H9 (cell line): Measurements from ENCODE around the gene GSAP. TPM values are rescaled to one million over a fixed set of nuclear protein-coding genes. Genes with fewer than 3 reads are reported as not detected.

Experiments used
- DNase-seq: peaks from one replicate; pipeline ENCODE4 v3.0.0-alpha.2; 2017
- H2AFZ ChIP-seq: one replicate; pipeline ENCODE4 v1.6.1; 2013; ENCODE audit warnings: mild to moderate bottlenecking, low read length, control low read depth, moderate library complexity
- H2AK5ac ChIP-seq: 2 replicates; pipeline ENCODE4 v1.6.1; 2013; ENCODE audit warnings: low read length, control low read depth, mixed read lengths; ENCODE audit not compliant: insufficient read length
- H2BK120ac ChIP-seq: one replicate; pipeline ENCODE4 v1.6.1; 2013; ENCODE audit warnings: low read depth, mild to moderate bottlenecking, low read length, control low read depth, inconsistent platforms; ENCODE audit not compliant: poor library complexity, severe bottlenecking
- H2BK12ac ChIP-seq: 2 replicates; pipeline ENCODE4 v1.6.1; 2013; ENCODE audit warnings: low read length, control low read depth, mixed read lengths, low read depth; ENCODE audit not compliant: insufficient read length
- H2BK15ac ChIP-seq: 2 replicates; pipeline ENCODE4 v1.6.1; 2013; ENCODE audit warnings: low read depth, low read length, control low read depth
- H2BK20ac ChIP-seq: one replicate; pipeline ENCODE4 v1.6.1; 2013; ENCODE audit warnings: low read depth, mild to moderate bottlenecking, low read length, control low read depth, inconsistent platforms; ENCODE audit not compliant: poor library complexity, severe bottlenecking
- H2BK5ac ChIP-seq: 2 replicates; pipeline ENCODE4 v1.6.1; 2013; ENCODE audit warnings: low read length, control low read depth, mixed read lengths; ENCODE audit not compliant: insufficient read length
- H3K14ac ChIP-seq: 2 replicates; pipeline ENCODE4 v1.6.1; 2013; ENCODE audit warnings: low read length, control low read depth; ENCODE audit not compliant: insufficient read depth
- H3K18ac ChIP-seq: 2 replicates; pipeline ENCODE4 v1.6.1; 2013; ENCODE audit warnings: low read depth, mild to moderate bottlenecking, mixed read lengths, low read length, control low read depth; ENCODE audit not compliant: insufficient read length
- H3K23ac ChIP-seq: 2 replicates; pipeline ENCODE4 v1.6.1; 2013; ENCODE audit warnings: low read length, control low read depth, mixed read lengths, low read depth; ENCODE audit not compliant: insufficient read length
- H3K23me2 ChIP-seq: 2 replicates; pipeline ENCODE4 v1.6.1; 2013; ENCODE audit warnings: low read depth, mild to moderate bottlenecking, mixed read lengths, low read length, control low read depth; ENCODE audit not compliant: insufficient read length, poor library complexity, severe bottlenecking
- H3K27ac ChIP-seq: 2 replicates; pipeline ENCODE4 v1.5.1; 2013; ENCODE audit warnings: low read length, control low read depth, mixed read lengths, low read depth; ENCODE audit not compliant: insufficient read length
- H3K27me3 ChIP-seq: 2 replicates; pipeline ENCODE4 v1.6.1; 2013; ENCODE audit warnings: low read length, control low read depth, inconsistent platforms; ENCODE audit not compliant: insufficient read depth
- H3K4ac ChIP-seq: 2 replicates; pipeline ENCODE4 v1.6.1; 2013; ENCODE audit warnings: low read depth, mild to moderate bottlenecking, control low read depth, inconsistent platforms, low read length, moderate library complexity
- H3K4me1 ChIP-seq: 2 replicates; pipeline ENCODE4 v1.6.1; 2013; ENCODE audit warnings: low read length, control low read depth, inconsistent platforms; ENCODE audit not compliant: insufficient read depth
- H3K4me2 ChIP-seq: 2 replicates; pipeline ENCODE4 v1.6.1; 2013; ENCODE audit warnings: low read length, control low read depth, mixed read lengths; ENCODE audit not compliant: insufficient read length, insufficient read depth
- H3K56ac ChIP-seq: 2 replicates; pipeline ENCODE4 v1.6.1; 2013; ENCODE audit warnings: low read depth, mild to moderate bottlenecking, mixed read lengths, low read length, control low read depth; ENCODE audit not compliant: insufficient read length
- H3K79me1 ChIP-seq: 2 replicates; pipeline ENCODE4 v1.6.1; 2013; ENCODE audit warnings: low read depth, mild to moderate bottlenecking, moderate library complexity, low read length, control low read depth, inconsistent platforms; ENCODE audit not compliant: insufficient read depth, poor library complexity, severe bottlenecking
- H3K79me2 ChIP-seq: 2 replicates; pipeline ENCODE4 v1.6.1; 2013; ENCODE audit warnings: low read length, control low read depth, inconsistent platforms; ENCODE audit not compliant: insufficient read depth
- H3K9ac ChIP-seq: 2 replicates; pipeline ENCODE4 v1.6.1; 2013; ENCODE audit warnings: low read length, control low read depth, mixed read lengths; ENCODE audit not compliant: insufficient read length; ENCODE audit errors: extremely low read depth
- H3K9me3 ChIP-seq: one replicate; pipeline ENCODE4 v1.6.1; 2013; ENCODE audit warnings: low read depth, low read length, inconsistent platforms; ENCODE audit not compliant: control insufficient read depth
- H3T11ph ChIP-seq: one replicate; pipeline ENCODE4 v1.6.1; 2013; ENCODE audit warnings: mild to moderate bottlenecking, low read length, control low read depth, inconsistent platforms
- H4K20me1 ChIP-seq: one replicate; pipeline ENCODE4 v1.6.1; 2013; ENCODE audit not compliant: control insufficient read depth, insufficient read length, insufficient read depth
- H4K5ac ChIP-seq: 2 replicates; pipeline ENCODE4 v1.6.1; 2013; ENCODE audit warnings: low read depth, mild to moderate bottlenecking, mixed read lengths, low read length, control low read depth; ENCODE audit not compliant: insufficient read length
- H4K8ac ChIP-seq: replicated peaks from 2 replicates; pipeline ENCODE4 v1.6.1; 2013; ENCODE audit warnings: low read length, control low read depth, mixed read lengths, low read depth; ENCODE audit not compliant: insufficient read length
- H4K91ac ChIP-seq: 2 replicates; pipeline ENCODE4 v1.6.1; 2013; ENCODE audit warnings: low read depth, mild to moderate bottlenecking, moderate library complexity, mixed read lengths, low read length, control low read depth; ENCODE audit not compliant: insufficient read length
- H3K27ac Mint-ChIP-seq, 3 experiments: 2 replicates in 2 of 3; 3 replicates in 1 of 3; pipeline ENCODE4 v1.8.0; 2020 to 2021; ENCODE audit warnings: mixed read lengths in 3 of 3, mild to moderate bottlenecking in 1 of 3, moderate library complexity in 1 of 3
- H3K27me3 Mint-ChIP-seq: 2 replicates; pipeline ENCODE4 v1.8.0; 2021; ENCODE audit warnings: low read depth, mild to moderate bottlenecking, moderate library complexity, mixed read lengths
- H3K36me3 Mint-ChIP-seq, 3 experiments: 2 replicates in 2 of 3; 3 replicates in 1 of 3; pipeline ENCODE4 v1.8.0; 2020 to 2021; ENCODE audit warnings: low read depth in 3 of 3, mixed read lengths in 3 of 3; ENCODE audit not compliant: insufficient read depth in 1 of 3
- H3K4me1 Mint-ChIP-seq, 2 experiments: 2 replicates each; pipeline ENCODE4 v1.8.0; 2020; ENCODE audit warnings: mixed read lengths in 2 of 2
- H3K4me3 Mint-ChIP-seq, 2 experiments: 2 replicates in 1 of 2; 3 replicates in 1 of 2; pipeline ENCODE4 v1.8.0; 2020 to 2021; ENCODE audit warnings: mild to moderate bottlenecking in 2 of 2, mixed read lengths in 2 of 2, moderate library complexity in 1 of 2
- H3K9me3 Mint-ChIP-seq, 2 experiments: 2 replicates in 1 of 2; 3 replicates in 1 of 2; pipeline ENCODE4 v1.8.0; 2020; ENCODE audit warnings: mild to moderate bottlenecking in 2 of 2, mixed read lengths in 2 of 2, moderate library complexity in 1 of 2
- WGBS: extraction: QIAGEN DNeasy Blood & Tissue Kit; methylation state at CpG from one replicate; pipeline ENCODE4 v1.1.7; 2013; ENCODE audit warnings: missing lambda C conversion rate, low lambda C conversion rate, mixed read lengths; ENCODE audit not compliant: insufficient read length; ENCODE audit errors: extremely low coverage; 5-methylcytosine and 5-hydroxymethylcytosine counted together
- total RNA-seq: library from RNA; stranded (reverse); gene quantifications from 2 replicates; pipeline ENCODE4 v1.2.1, GENCODE V29; 2021
- TF ChIP-seq, protein P1 (sequence below): fragments of 200-600 bp; sonication (generic); conservative IDR thresholded peaks from 3 replicates; pipeline ENCODE4 v1.8.0; 2021; ENCODE audit warnings: antibody characterized with exemption, mild to moderate bottlenecking

GSAP gene
- total RNA-seq, 1 experiment from 2014 or later: 1.9 TPM

DNA sequence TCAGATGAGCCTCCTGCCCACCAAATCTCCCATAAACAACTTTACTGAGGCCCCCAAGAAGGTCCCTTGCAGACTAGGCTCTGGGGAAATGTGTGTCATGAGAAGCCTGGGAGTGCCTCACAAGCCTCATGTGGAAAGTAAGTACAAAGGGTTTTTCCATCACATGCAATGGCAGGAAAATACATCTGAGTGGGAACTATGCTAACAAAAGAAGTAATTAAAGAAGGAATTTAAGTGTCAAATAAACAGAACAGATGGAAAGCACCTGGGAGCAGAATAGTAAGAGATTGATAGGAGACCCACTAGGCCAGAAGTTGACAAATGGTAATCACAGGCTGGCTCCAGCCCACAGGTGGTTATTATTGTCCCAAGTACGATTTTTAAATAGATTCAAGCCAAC lies 20.5 kb downstream of the GSAP start:
- TF ChIP-seq, protein P1, sequence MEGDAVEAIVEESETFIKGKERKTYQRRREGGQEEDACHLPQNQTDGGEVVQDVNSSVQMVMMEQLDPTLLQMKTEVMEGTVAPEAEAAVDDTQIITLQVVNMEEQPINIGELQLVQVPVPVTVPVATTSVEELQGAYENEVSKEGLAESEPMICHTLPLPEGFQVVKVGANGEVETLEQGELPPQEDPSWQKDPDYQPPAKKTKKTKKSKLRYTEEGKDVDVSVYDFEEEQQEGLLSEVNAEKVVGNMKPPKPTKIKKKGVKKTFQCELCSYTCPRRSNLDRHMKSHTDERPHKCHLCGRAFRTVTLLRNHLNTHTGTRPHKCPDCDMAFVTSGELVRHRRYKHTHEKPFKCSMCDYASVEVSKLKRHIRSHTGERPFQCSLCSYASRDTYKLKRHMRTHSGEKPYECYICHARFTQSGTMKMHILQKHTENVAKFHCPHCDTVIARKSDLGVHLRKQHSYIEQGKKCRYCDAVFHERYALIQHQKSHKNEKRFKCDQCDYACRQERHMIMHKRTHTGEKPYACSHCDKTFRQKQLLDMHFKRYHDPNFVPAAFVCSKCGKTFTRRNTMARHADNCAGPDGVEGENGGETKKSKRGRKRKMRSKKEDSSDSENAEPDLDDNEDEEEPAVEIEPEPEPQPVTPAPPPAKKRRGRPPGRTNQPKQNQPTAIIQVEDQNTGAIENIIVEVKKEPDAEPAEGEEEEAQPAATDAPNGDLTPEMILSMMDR: no peak
- no peaks in the 10 kb centered on the region for H3K79me1 ChIP-seq

More for the DNA sequence above, 20.5 kb downstream of the GSAP start:
- DNase-seq: no peak
- Histone ChIP-seq H3K56ac (no peak overlapping the region), H3K14ac (no peak overlapping the region), H2AK5ac (no peak overlapping the region), H2AFZ (no peak overlapping the region), H4K91ac (no peak overlapping the region), H4K20me1 (peaks cover 5% of the 10 kb centered on the region), H4K8ac (no peak overlapping the region), H3K23me2 (no peaks in the 10 kb centered on the region), H3K18ac (no peak overlapping the region), H2BK12ac (no peak overlapping the region), H3K23ac (no peak overlapping the region), H2BK120ac (no peak overlapping the region), H2BK15ac (no peak overlapping the region), H3K4me2 (no peak overlapping the region), H4K5ac (no peak overlapping the region), H3K9me3 (no peaks in the 10 kb centered on the region), H3K79me2 (no peaks in the 10 kb centered on the region), H3K27me3 (no peaks in the 10 kb centered on the region), H2BK5ac (no peak overlapping the region), H3T11ph (no peak overlapping the region), H3K27ac (no peak overlapping the region), H3K9ac (no peak overlapping the region), H2BK20ac (no peak overlapping the region), H3K4me1 (peaks cover 6% of the 10 kb centered on the region; the same call in 1 of the 2 replicates), H3K4ac (no peak overlapping the region)
- H3K4me3 Mint-ChIP-seq: no peak overlapping the region
- H3K27me3 Mint-ChIP-seq: no peaks in the 10 kb centered on the region; the same call in 1 of the 2 replicates
- no peaks in the 10 kb centered on the region for H3K9me3 Mint-ChIP-seq
- peaks cover 19 to 23% of the 10 kb centered on the region in 2 experiments for H3K4me1 Mint-ChIP-seq
- whole genome bisulfite sequencing: no CpG with 5 or more reads among the region's 1 CpG
- peaks cover 0 to 9% (median 2%) of the 10 kb centered on the region in 3 experiments; a peak in 3 of 7 replicates for H3K36me3 Mint-ChIP-seq
- no peak overlapping the region for H3K27ac Mint-ChIP-seq
